ENCODE results near the gene KRT9. TPM values are rescaled to one million over a fixed set of nuclear protein-coding genes. Genes with fewer than 3 reads are reported as not detected.

Gene KRT9
- total and polyA plus RNA-seq, 2 of the 13 experiments (the other 11 are each of a cell fraction or from before 2014, with no cell fraction given), result not detected

GRCh38 chr17:41522301-41523224 lies 49.3 kb downstream of the KRT9 start:
- TF ChIP-seq ZNF768 (CRISPR knock-in tag; IDR thresholded peaks at IDR 0.05) (peak; percentile 98), POLR2G (IDR thresholded peaks at IDR 0.05; ENCODE audit: low read depth, low read length) (peak; percentile 55), ZNF329 (CRISPR knock-in tag; IDR thresholded peaks at IDR 0.05; ENCODE audit: low read depth) (no peak), RBM22 (optimal IDR thresholded peaks at IDR 0.05; ENCODE audit: low read length) (peak; percentile 73), AHR (CRISPR knock-in tag; IDR thresholded peaks at IDR 0.05) (no peak), ZKSCAN1 (IDR thresholded peaks at IDR 0.05; ENCODE audit: low read length) (peak; percentile 29; the same call in 1 of the 2 replicates), ZNF747 (CRISPR knock-in tag; IDR thresholded peaks at IDR 0.05; ENCODE audit: borderline replicate concordance) (no peak), POLR2A (IDR thresholded peaks at IDR 0.05; ENCODE audit: insufficient read depth in 1 of 2, low read depth in 2 of 2, low read length in 2 of 2) (0 out of 4 replicates have a peak, but pooled peaks have one; percentile 1 to 15), KDM1A (CRISPR knock-in tag; IDR thresholded peaks at IDR 0.05) (0 out of 2 replicates have a peak, but pooled peaks have one; percentile 60), ZMYM3 (CRISPR knock-in tag; IDR thresholded peaks at IDR 0.05) (peak; percentile 51; the same call in 1 of the 2 replicates), EP300 (IDR thresholded peaks at IDR 0.05; ENCODE audit: low read depth in 2 of 2, low read length in 2 of 2) (no peak), EP300 (CRISPR knock-in tag; IDR thresholded peaks at IDR 0.05; ENCODE audit: borderline replicate concordance) (0 out of 2 replicates have a peak, but pooled peaks have one; percentile 8), AKAP8 (CRISPR knock-in tag; IDR thresholded peaks at IDR 0.05) (0 out of 2 replicates have a peak, but pooled peaks have one; percentile 30)
- TF ChIP-seq, protein P1, sequence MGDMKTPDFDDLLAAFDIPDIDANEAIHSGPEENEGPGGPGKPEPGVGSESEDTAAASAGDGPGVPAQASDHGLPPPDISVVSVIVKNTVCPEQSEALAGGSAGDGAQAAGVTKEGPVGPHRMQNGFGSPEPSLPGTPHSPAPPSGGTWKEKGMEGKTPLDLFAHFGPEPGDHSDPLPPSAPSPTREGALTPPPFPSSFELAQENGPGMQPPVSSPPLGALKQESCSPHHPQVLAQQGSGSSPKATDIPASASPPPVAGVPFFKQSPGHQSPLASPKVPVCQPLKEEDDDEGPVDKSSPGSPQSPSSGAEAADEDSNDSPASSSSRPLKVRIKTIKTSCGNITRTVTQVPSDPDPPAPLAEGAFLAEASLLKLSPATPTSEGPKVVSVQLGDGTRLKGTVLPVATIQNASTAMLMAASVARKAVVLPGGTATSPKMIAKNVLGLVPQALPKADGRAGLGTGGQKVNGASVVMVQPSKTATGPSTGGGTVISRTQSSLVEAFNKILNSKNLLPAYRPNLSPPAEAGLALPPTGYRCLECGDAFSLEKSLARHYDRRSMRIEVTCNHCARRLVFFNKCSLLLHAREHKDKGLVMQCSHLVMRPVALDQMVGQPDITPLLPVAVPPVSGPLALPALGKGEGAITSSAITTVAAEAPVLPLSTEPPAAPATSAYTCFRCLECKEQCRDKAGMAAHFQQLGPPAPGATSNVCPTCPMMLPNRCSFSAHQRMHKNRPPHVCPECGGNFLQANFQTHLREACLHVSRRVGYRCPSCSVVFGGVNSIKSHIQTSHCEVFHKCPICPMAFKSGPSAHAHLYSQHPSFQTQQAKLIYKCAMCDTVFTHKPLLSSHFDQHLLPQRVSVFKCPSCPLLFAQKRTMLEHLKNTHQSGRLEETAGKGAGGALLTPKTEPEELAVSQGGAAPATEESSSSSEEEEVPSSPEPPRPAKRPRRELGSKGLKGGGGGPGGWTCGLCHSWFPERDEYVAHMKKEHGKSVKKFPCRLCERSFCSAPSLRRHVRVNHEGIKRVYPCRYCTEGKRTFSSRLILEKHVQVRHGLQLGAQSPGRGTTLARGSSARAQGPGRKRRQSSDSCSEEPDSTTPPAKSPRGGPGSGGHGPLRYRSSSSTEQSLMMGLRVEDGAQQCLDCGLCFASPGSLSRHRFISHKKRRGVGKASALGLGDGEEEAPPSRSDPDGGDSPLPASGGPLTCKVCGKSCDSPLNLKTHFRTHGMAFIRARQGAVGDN (CRISPR knock-in tag; IDR thresholded peaks at IDR 0.05), result peak; percentile 19; the same call in 1 of the 2 replicates
- TF ChIP-seq, protein P2, sequence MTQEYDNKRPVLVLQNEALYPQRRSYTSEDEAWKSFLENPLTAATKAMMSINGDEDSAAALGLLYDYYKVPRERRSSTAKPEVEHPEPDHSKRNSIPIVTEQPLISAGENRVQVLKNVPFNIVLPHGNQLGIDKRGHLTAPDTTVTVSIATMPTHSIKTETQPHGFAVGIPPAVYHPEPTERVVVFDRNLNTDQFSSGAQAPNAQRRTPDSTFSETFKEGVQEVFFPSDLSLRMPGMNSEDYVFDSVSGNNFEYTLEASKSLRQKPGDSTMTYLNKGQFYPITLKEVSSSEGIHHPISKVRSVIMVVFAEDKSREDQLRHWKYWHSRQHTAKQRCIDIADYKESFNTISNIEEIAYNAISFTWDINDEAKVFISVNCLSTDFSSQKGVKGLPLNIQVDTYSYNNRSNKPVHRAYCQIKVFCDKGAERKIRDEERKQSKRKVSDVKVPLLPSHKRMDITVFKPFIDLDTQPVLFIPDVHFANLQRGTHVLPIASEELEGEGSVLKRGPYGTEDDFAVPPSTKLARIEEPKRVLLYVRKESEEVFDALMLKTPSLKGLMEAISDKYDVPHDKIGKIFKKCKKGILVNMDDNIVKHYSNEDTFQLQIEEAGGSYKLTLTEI (CRISPR knock-in tag; conservative IDR thresholded peaks at IDR 0.05), result no peak
- peak overlapping the region; percentile 40 for H3K4me2 ChIP-seq (ENCODE audit: low read depth, low read length)
- peaks cover 72% of the 10 kb centered on the region for H3K4me1 ChIP-seq (ENCODE audit: insufficient read depth, low read length)
- intact Hi-C loops (cut with micrococcal nuclease; ENCODE audit: unreplicated experiment), result loop anchor here (10.0 kb wide), 1 partner anchor 618 kb away; no protein-coding TSS in a partner anchor
- H3K4me3 ChIP-seq (replicated peaks in 1 of 3; ENCODE audit: insufficient read depth in 1 of 3, low read depth in 2 of 3, low read length in 3 of 3), result peak overlapping the region in 1 of 3 experiments; percentile 5; a peak in 1 of 6 replicates
- in situ Hi-C loops (cut with HindIII; ENCODE audit: extremely low pct_ligation_motif_present, low pct_unique_long_range_greater_than_20kb), result no loop called here
- DNase-seq (ENCODE audit: low spot score) (no peak), FAIRE-seq (no peak), ATAC-seq (no peak; the same call in 2 of the 3 replicates)
- H3K9ac ChIP-seq (ENCODE audit: insufficient read depth, low read depth, low read length), result no peak overlapping the region
- no peak overlapping the region for H3K27ac ChIP-seq (ENCODE audit: extremely low read length, insufficient read depth, low read length)
- H3K9me3 ChIP-seq (ENCODE audit: low read length), result no peaks in the 10 kb centered on the region
- H4K20me1 ChIP-seq (ENCODE audit: insufficient read depth, low read length), result no peaks in the 10 kb centered on the region
- WGBS (ENCODE audit: low lambda C conversion rate), result 58% methylated on average over 7 of the region's 12 CpGs
- peaks cover 1 to 3% of the 10 kb centered on the region in 2 experiments; a peak in 3 of 5 replicates for H3K27me3 ChIP-seq (ENCODE audit: control insufficient read depth in 1 of 2, insufficient read depth in 2 of 2, low read length in 2 of 2)
- H3K36me3 ChIP-seq (replicated peaks in 1 of 2; ENCODE audit: control insufficient read depth in 1 of 2, insufficient read depth in 2 of 2, low read length in 2 of 2), result peaks cover 0 to 2% of the 10 kb centered on the region in 2 experiments; a peak in 1 of 5 replicates
- no TSS peak for BruUV-seq (replicated peaks)
- no peak overlapping the region for H2AFZ ChIP-seq (ENCODE audit: low read length)
- ChIA-PET POLR2A (interaction anchor here (1.1 to 1.4 kb wide), 2 partner anchors 22 to 106 kb away, joined by 3 to 4 read pairs; no protein-coding TSS in a partner anchor), CTCF (ENCODE audit: low intra/inter-chr PET ratio, low total read pairs) (no interaction called here)
- peaks cover 7% of the 10 kb centered on the region for H3K79me2 ChIP-seq (ENCODE audit: insufficient read depth, low read length)

Measured in HepG2 (cell line).